Fibroblast of villous mesenchyme (primary cell): ENCODE measurements around the gene UGT2B28. TPM values are rescaled to one million over a fixed set of nuclear protein-coding genes. Genes with fewer than 3 reads are reported as not detected.
"Not testable (repeated sequence)": the region's sequence is repeated elsewhere in the genome, so short reads cannot be mapped to it uniquely, and the experiment has no call there.

Source experiments
- DNase-seq: peaks from one replicate; pipeline ENCODE4 v3.0.0-alpha.2; 2010; ENCODE audit warnings: low read depth
- H3K4me3 ChIP-seq: 2 replicates; pipeline ENCODE4 v1.5.1; 2011; ENCODE audit warnings: low read depth, mild to moderate bottlenecking, low read length
- CTCF ChIP-seq: IDR thresholded peaks from 2 replicates; pipeline ENCODE4 v1.5.1; 2012; ENCODE audit warnings: low read depth, mild to moderate bottlenecking, low read length; ENCODE audit not compliant: insufficient read depth
- total RNA-seq: library from RNA; depleted of rRNA; stranded (reverse); fragments of >200 nt; gene quantifications from 2 replicates; pipeline ENCODE4 v1.2.3, GENCODE V29; 2012

UGT2B28 gene
- total RNA-seq, 1 donor = not detected

- peak; percentile 4 for DNase-seq
- H3K4me3 ChIP-seq = not testable (repeated sequence)
- peak; percentile 63 for TF ChIP-seq CTCF
Observed at GRCh38 chr4:69317669-69318298, 37.5 kb downstream of the UGT2B28 start.

DNA sequence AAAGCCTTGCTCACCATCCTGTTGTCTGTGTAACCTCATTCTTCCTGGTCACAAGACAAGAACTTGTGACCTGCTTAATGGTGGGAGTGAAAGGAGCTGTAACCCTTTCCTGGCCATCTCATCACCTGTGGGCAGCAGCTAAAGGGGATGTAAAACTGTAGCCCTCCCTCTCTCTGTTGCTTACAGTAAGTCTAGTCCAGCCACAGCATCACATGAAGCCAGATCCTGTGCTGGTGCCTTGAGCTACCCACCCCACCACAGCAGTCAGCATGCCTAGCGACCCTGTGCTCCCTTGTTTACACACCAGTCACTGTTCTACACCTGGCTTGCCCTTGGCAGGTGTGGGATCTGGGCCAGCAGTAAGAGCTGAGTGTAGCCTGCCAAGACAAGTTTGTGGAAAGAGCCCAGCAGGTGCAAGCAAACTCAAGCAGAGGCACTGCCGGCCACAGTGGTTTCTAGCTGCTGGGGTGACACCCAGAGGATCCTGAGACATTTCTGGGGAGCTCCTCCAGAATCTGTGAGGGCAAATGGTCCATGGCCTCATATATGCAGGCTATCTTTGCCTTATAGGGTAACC is 41.0 kb downstream of the UGT2B28 start:
- DNase-seq = no peak
- H3K4me3 ChIP-seq = no peak overlapping the region
- no peak for TF ChIP-seq CTCF

- DNase-seq = peak; percentile 3
- TF ChIP-seq CTCF = no peak
Observed at GRCh38 chr4:69322055-69322454, 41.8 kb downstream of the UGT2B28 start.

DNA sequence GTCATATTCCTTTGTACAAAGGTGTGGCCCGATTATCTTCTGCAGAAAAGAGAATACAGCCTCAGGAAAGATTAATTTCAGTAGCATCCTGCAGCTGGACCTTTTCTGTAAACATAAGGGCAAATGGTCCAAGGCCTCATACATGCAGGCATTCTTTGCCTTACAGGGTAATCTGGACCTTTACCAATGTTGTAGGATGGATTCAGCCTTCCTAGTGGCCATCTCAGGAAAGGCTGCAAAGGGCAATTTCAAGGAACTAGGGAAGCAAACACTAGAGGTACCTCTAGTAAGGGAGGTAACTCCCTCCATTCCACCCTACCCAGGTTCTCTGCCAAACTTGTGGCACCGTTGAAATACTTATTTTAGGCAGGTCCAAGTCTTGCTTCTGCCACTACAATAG is 43.0 kb downstream of the UGT2B28 start:
- no peak for DNase-seq
- H3K4me3 ChIP-seq = no peak overlapping the region
- no peak for TF ChIP-seq CTCF

More at GRCh38 chr4:69322055-69322454, 41.8 kb downstream of the UGT2B28 start:
- H3K4me3 ChIP-seq = no peak overlapping the region

DNA sequence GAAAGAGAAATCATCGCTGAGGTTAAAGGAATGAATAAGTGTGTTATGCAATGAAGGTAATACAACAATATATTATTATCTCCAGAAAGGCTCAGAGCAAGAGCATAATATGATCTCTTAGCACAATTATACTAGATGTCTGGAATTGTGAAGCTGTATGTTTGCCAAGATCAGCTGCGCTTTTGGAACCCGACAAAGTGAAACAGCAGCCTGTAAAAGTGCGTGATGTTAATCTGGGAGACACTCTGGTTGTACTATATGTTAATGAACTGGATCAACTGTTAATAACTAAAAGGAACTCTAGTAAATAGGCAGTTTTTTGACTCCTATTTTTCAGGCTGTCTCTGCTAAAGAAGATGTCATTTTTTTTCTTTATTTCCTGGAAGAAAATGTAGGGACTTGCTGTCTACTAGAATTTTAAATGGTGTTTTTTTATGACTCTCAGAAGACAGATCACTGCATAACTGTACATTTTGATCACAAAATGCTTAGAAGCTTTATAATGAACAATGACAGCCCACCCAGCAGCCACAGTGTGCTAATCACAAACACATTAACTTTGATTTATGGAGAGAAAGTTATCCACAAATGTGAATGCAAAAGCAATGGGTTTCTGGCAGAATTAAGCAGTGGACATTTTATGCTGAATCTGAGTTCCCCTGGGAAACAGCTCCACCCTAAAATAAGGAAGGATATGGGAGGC is 50.2 kb downstream of the UGT2B28 start:
- TF ChIP-seq CTCF = no peak
- DNase-seq = no peak
- H3K4me3 ChIP-seq = no peak overlapping the region

DNA sequence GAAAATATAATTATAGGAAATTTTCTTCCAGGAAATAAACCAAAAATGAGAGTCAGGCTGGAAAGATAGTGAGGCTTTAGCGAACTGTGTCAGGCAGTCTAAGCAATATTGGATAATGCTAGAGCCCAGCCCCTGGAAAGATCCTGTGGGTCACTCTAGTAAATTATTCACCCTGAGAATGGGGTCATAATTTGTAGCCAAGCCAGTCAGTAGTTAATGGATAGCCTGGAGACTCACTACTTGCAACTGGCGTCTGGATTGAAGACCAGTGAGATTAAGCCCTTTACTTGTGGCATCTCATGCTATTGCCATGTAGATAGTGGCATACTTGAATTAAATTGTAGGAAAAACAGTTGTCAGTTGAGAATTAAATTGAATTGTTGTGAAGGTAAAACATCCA is 51.0 kb downstream of the UGT2B28 start:
- not testable (repeated sequence) for H3K4me3 ChIP-seq, DNase-seq

DNA sequence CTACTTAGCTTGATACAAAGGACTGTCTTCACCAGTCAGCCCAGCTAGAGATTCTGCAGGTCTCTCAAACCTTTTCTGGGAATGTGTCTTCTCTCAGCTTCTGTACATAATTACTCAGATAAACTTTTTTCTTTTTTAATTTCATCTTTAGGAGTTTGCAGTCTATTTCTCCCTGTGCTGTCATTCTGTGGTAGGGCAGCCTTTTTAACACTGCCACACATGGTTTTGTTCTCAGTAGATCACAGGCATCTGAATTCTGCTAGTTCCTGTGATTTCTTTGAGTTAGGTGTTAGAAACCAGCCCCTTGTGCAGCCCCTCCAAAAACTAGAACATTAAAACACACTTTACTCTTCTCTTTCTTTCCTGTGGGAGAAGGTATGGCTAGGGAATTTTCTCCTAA is 55.2 kb downstream of the UGT2B28 start:
- H3K4me3 ChIP-seq, DNase-seq: not testable (repeated sequence)

GRCh38 chr4:69343114-69343513 is 62.8 kb downstream of the UGT2B28 start:
- DNase-seq, H3K4me3 ChIP-seq: not testable (repeated sequence)

GRCh38 chr4:69343558-69344420 is 63.5 kb downstream of the UGT2B28 start:
- not testable (repeated sequence) for H3K4me3 ChIP-seq, DNase-seq
